NT2/D1 (cell line): Measurements from ENCODE around the gene MKRN1.

Experiments used
- SUZ12 ChIP-seq: IDR thresholded peaks from 2 replicates; pipeline ENCODE4 v1.6.1; 2011; ENCODE audit not compliant: insufficient read length, insufficient read depth; ENCODE audit errors: extremely low read depth
- YY1 ChIP-seq: IDR thresholded peaks from 2 replicates; pipeline ENCODE4 v1.6.1; 2011; ENCODE audit not compliant: insufficient read length, insufficient read depth
- ZNF274 ChIP-seq: IDR thresholded peaks from 2 replicates; pipeline ENCODE4 v1.6.1; 2011; ENCODE audit warnings: mild to moderate bottlenecking, low read depth, low read length

GRCh38 chr7:140425718-140426117 lies 53.6 kb downstream of the MKRN1 start:
- TF ChIP-seq YY1 (no peak), ZNF274 (no peak), SUZ12 (no peak)
